LHCN-M2 (cell line): ENCODE data around the gene ITIH3. TPM values are rescaled to one million over a fixed set of nuclear protein-coding genes. Genes with fewer than 3 reads are reported as not detected.
A peak's percentile ranks its signal among the peaks of the same experiment; 100 is the strongest.

Experiments
- DNase-seq: peaks from one replicate; pipeline ENCODE4 v3.0.0-alpha.2; 2012; ENCODE audit warnings: low read depth
- total RNA-seq: library from RNA; depleted of rRNA; stranded (reverse); fragments of >200 nt; gene quantifications from 2 replicates; pipeline ENCODE4 v1.2.3, GENCODE V29; 2014; rRNA removed

Gene ITIH3
- total RNA-seq, 1 experiment from 2014 or later = not detected

- peak; percentile 9 for DNase-seq
Observed at GRCh38 chr3:52845157-52845556, 50.6 kb downstream of the ITIH3 start.

DNA sequence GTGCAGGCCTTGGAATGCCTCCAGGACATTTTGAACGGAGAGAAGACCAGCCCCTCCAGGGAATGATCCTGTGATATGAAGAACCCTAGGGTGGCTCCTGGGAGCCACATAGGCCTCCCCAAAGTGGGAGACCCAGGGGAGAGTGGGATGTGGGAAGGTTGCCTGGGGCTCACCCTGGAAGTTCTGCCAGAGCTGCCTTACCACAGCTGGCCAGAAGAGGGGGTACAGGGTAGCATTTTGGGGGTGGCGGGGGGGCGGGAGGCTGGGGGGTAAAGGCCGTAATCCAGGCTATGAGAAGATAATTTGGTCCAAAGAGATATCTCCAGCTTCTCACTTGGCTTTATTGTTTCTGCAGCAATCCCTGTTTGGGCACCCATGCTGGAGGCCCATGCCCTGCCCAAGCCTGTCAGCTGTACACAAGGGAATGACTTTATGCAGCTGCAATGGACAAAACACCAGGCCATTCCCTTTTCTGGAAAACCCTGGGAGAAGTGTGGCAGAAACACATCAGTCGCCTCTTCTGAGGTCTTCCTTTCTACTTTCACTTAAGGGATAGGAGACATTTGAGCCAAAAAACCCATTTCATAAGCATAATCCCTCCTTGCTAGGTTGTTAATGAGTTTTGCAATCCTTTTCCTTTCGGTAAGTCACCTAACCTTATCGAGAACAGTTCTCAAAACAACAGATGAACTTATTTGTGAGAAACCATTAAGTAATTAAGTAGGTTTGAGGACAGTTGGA, 51.3 kb downstream of the ITIH3 start:
- DNase-seq = no peak

DNA sequence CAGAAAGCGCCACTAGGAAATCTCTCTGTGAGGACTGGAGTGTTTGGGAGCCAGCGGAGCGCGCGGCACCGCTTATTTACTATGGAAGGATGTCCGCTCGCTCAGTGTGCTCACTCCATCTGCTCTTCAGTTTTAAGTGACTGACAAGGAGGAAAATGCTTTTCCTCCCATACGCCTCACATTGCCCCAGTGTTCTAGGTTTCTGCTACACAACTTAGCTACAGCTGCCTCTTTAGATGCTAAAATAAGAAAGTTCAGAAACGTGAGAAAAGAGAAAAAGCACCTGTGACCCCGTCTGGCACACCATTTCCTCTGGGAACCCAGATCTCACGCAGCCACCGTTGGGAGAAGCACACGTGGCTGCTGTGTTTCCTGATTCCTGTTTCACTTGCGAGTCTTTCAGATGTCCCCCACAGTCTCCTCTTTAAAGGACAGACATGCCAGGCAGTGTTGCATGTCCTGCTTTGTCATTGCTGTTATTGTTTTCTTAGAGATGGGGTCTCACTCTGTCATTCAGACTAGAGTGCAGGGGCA, 51.9 kb downstream of the ITIH3 start:
- DNase-seq = no peak

DNA sequence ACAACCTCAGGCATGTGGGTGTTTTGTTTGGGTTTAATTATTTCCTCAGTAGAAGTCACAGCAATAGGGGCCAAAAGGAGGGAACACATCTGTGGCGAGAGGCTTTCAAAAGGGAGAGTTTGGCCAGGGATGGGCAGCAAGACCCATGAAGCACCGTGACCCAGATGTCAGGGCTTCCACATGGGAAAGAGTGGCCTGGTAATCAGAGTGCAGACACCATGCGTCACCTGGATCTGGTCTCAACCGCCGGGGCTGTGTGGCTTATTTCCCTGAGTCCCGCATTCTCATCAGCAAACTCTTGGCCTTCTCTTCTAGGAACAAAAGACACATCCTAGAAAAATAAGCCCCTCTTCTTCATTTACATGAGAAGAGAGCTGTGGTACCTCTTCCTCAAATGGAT, 52.6 kb downstream of the ITIH3 start:
- no peak for DNase-seq

DNA sequence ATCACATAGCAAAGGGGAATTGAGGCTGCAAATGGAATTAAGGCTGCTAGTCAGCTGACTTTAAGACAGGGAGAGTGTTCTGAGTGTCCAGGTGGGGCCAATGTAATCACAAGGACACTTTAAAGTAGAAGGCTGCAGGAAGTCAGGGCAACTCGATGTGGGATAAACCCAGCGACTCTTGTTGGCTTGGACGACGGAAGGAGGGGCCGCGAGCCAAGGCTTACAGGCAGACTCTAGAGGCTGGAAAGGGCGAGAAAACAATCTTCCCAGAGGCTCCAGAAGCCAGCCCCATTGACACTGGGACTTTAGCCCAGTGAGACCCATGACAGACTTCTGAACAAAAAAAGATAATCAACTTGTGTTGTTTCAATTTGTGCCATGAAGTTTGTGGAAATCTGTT, 53.1 kb downstream of the ITIH3 start:
- no peak for DNase-seq

DNA sequence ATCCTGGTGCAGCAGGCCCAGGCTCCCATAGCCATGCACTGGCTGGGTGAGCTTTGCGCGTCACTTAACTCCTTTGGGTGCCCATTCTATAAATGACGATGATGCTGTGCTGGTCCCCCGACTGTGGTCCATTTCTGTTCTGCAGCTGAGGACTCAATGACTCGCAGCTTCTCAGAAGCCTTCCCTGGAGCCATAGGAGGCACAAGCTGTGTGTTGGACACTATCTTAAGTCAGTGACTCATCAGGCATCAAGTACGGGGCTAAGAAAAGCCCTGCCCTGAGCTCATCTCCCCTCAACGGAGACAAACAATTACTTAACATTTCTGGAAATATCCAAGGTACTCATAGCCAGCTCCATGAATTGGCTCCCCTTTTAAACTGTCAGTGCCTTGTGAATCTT, 54.0 kb downstream of the ITIH3 start:
- DNase-seq = peak; percentile 55

DNA sequence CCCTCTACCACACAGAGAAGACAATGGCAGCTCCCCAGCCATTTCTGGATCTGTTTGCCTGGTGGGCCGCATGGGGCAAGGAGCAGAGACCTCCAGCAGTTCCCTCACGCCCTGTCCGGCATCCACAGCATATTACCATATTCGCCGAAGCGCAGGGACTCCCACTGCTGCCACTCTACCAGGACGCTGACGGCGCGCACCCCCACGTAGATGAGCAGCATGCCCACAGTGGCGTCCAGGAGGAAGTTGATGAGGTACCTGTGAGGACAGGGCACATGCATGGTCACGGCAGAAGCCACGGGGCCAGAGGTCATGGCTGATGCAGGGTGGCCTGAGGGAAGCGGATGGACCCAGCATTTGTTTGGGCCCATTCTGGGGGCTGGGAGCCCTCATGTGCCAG, 55.1 kb downstream of the ITIH3 start:
- DNase-seq = no peak

DNA sequence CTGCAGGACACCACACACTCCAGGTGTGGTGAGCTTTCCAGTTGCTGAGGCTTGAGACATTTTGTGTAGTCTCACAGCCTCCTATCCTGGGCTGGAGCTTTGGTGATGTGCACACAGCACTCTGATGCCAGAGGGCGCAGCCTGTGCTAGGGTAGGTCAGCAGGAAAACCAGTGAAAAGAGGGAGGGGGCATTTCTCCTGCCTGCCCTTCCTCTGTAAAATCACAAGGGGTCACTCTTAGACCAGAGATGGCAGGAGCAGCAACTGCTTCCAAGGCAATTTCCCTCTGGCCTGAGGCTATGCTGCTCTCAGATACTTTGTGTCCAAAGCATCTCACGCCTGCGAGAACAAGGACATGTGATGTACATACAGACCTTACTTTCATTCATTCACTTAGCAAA, 56.8 kb downstream of the ITIH3 start:
- peak; percentile 28 for DNase-seq

DNA sequence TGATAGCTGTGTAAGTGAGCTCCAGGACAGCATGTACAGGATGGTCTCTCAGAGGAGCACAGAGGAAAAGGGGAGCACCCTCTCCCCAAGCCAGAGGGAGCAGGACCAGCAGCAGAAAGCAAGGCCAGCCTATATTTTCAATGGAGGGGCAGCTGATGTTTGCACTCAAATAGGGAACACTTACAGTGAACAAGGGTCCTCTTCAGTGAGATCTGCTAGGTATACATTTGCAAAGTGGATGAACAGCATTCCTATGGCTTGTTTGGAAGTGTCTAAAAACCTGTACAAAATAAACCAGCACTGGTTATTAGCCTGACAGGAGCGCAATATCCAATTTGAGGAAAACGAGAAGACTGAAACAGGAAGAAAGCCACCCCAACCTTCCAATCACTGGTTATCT, 57.8 kb downstream of the ITIH3 start:
- DNase-seq = no peak

GRCh38 chr3:52854013-52854412, 59.4 kb downstream of the ITIH3 start:
- DNase-seq = no peak

DNA sequence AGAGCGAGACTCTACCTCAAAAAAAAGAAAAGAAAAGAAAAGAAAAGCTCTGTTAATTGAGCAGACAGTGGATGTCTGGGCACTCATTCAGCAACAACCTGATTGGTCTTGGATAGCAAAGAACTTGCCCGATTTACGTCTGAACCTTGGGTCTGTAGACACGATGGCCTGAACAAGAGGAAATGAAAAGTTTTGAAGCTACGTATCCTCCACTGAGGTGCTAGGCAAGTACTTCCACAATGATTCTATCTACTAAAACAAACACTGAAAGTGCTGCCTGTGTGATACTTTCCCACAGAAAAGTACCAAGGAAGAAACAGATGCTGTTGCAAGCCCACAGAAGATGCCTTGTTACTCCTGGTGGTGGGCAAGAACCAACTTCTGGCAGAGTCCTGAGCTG, 62.1 kb downstream of the ITIH3 start:
- DNase-seq = no peak

DNA sequence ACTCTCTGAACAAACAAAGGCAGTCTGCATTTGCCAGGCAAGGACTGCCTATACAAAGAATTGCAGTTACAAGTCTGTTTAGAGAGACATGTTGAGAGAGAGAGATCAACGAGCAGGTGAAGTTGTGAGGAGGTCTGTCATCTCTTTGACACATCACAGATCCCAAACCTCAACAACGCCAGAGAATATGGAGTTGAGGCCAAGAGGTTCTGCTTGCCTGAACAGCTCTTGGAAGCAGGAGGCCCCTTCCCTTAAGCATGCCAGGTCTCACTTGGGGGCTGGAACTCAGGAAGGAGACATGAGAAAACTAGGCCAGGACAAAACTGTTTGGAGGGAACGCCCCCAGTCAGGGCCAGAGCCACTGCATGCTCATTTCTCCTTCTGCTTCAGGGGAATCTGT, 62.5 kb downstream of the ITIH3 start:
- DNase-seq = no peak

- no peak for DNase-seq
Observed at GRCh38 chr3:52857864-52858263, 63.3 kb downstream of the ITIH3 start.

Other genes with a start within 250 kb of the ITIH3 start
- gene PBRM1, start 108.9 kb upstream of the ITIH3 start, total RNA-seq = 58.0 and 65.4 TPM in 2 replicates
- gene GNL3, start 108.8 kb upstream of the ITIH3 start, total RNA-seq = 119 and 148 TPM in 2 replicates
- gene GLT8D1, start 89.0 kb upstream of the ITIH3 start, total RNA-seq = 77.3 and 85.2 TPM in 2 replicates
- 187 and 265 TPM in 2 replicates for gene SPCS1, start 88.7 kb upstream of the ITIH3 start, total RNA-seq
- 20.4 and 26.7 TPM in 2 replicates for gene NEK4, start 23.9 kb upstream of the ITIH3 start, total RNA-seq
- gene ITIH1, start 17.2 kb upstream of the ITIH3 start, total RNA-seq = not detected in 2 replicates
- gene ITIH4, start 35.9 kb downstream of the ITIH3 start, total RNA-seq = 0.19 and 0.63 TPM in 2 replicates
- gene MUSTN1, start 40.2 kb downstream of the ITIH3 start, total RNA-seq = not detected in 2 replicates
- gene STIMATE, start 102.8 kb downstream of the ITIH3 start, total RNA-seq = 13.6 and 22.2 TPM in 2 replicates